SK-N-SH (cell line): Measurements from ENCODE around the gene MFAP2.
"Not testable (repeated sequence)": the region's sequence is repeated elsewhere in the genome, so short reads cannot be mapped to it uniquely, and the experiment has no call there.

Source experiments
- CHD2 ChIP-seq: fragments of 150-350 bp; IDR thresholded peaks from 2 replicates; pipeline ENCODE4 v1.6.1; 2018; ENCODE audit warnings: low read length; ENCODE audit not compliant: partially characterized antibody
- CTCF ChIP-seq: fragments of 200-600 bp; sonication (generic); IDR thresholded peaks from 2 replicates; pipeline ENCODE4 v1.6.1; 2017; ENCODE audit warnings: antibody characterized with exemption, mild to moderate bottlenecking, moderate library complexity
- EP300 ChIP-seq, 2 experiments: IDR thresholded peaks; 2 replicates each; pipeline versions ENCODE4 v1.4.0 to v1.6.1; 2012; ENCODE audit warnings: borderline replicate concordance in 1 of 2, low read depth in 1 of 2, low read length in 1 of 2
- EZH2phosphoT487 ChIP-seq: fragments of 200-600 bp; sonication (generic); IDR thresholded peaks from 2 replicates; pipeline ENCODE4 v1.6.1; 2017; ENCODE audit warnings: low read depth, mixed run types, mild to moderate bottlenecking, antibody characterized with exemption, moderate library complexity, borderline replicate concordance
- MXI1 ChIP-seq: IDR thresholded peaks from 2 replicates; pipeline ENCODE4 v1.6.1; 2012; ENCODE audit warnings: mild to moderate bottlenecking, low read depth, low read length, improper control_type of control experiment
- NFIC ChIP-seq: IDR thresholded peaks from 2 replicates; pipeline ENCODE4 v1.4.0; 2012; ENCODE audit warnings: borderline replicate concordance
- NRF1 ChIP-seq: IDR thresholded peaks from 2 replicates; pipeline ENCODE4 v1.6.1; 2012; ENCODE audit warnings: low read depth, mild to moderate bottlenecking, low read length
- PBX3 ChIP-seq: IDR thresholded peaks from 2 replicates; pipeline ENCODE4; 2012
- POLR2AphosphoS5 ChIP-seq: IDR thresholded peaks from 2 replicates; pipeline ENCODE4 v1.6.1; 2012; ENCODE audit warnings: low read depth, low read length
- TAF1 ChIP-seq: IDR thresholded peaks from 2 replicates; pipeline ENCODE4 v1.6.1; 2012; ENCODE audit warnings: low read depth, mild to moderate bottlenecking, low read length, moderate library complexity, borderline replicate concordance
- TCF12 ChIP-seq: IDR thresholded peaks from 2 replicates; pipeline ENCODE4 v1.4.0; 2012
- USF2 ChIP-seq: fragments of 150-350 bp; IDR thresholded peaks from 2 replicates; pipeline ENCODE4 v1.6.1; 2017; ENCODE audit warnings: antibody characterized with exemption, low read length, low read depth, borderline replicate concordance

- not testable (repeated sequence) for TF ChIP-seq TCF12; CTCF; TAF1; USF2; EZH2phosphoT487; EP300 (IDR thresholded peaks at IDR 0.05; ENCODE audit: borderline replicate concordance in 1 of 2, low read depth in 1 of 2, low read length in 1 of 2); POLR2AphosphoS5; NRF1; MXI1; CHD2; PBX3; NFIC
Observed at GRCh38 chr1:16939386-16940180, 40.8 kb downstream of the MFAP2 start.
